ENCODE results near the gene IL36G.

Gene IL36G

GRCh38 chr2:112972423-112973086 is 5.3 kb upstream of the IL36G start:
- DNase-seq = no peak

- DNase-seq = no peak
Measured at GRCh38 chr2:112973156-112973555, 4.7 kb upstream of the IL36G start.

- peak in 1 of 5 experiments; percentile 18 for DNase-seq
Measured at GRCh38 chr2:112979731-112980130, 1.9 kb downstream of the IL36G start.

- peak in 1 of 5 experiments; percentile 29 for DNase-seq
Measured at GRCh38 chr2:112980537-112980936, 2.7 kb downstream of the IL36G start.

- DNase-seq = peak in 1 of 5 experiments; percentile 90
Measured at GRCh38 chr2:112985090-112985489, 7.3 kb downstream of the IL36G start.

GRCh38 chr2:112989611-112990010 is 11.8 kb downstream of the IL36G start:
- no peak for DNase-seq

GRCh38 chr2:112993831-112994230 is 16.0 kb downstream of the IL36G start:
- no peak for DNase-seq

- no peak for DNase-seq
Measured at GRCh38 chr2:112994648-112995047, 16.8 kb downstream of the IL36G start.

- DNase-seq = peak in 1 of 5 experiments; percentile 79
Measured at GRCh38 chr2:112995346-112995920, 17.6 kb downstream of the IL36G start.

GRCh38 chr2:112996635-112997034 is 18.8 kb downstream of the IL36G start:
- DNase-seq = peak; percentile 8 to 90 (median 57)

- no peak for DNase-seq
Measured at GRCh38 chr2:112997151-112997550, 19.3 kb downstream of the IL36G start.

GRCh38 chr2:113000436-113000835 is 22.6 kb downstream of the IL36G start:
- peak in 1 of 5 experiments; percentile 15 for DNase-seq

- no peak for DNase-seq
Measured at GRCh38 chr2:113002677-113003076, 24.9 kb downstream of the IL36G start.

GRCh38 chr2:113005030-113005509 is 27.3 kb downstream of the IL36G start, which contains the start of gene IL36A:
IL36A (plus strand) TSS chr2:113005459; CDS start chr2:113005872, 413 bp downstream.
- DNase-seq = no peak

- DNase-seq = no peak
Measured at GRCh38 chr2:113007250-113007649, 29.4 kb downstream of the IL36G start.

GRCh38 chr2:113009622-113010021 is 31.8 kb downstream of the IL36G start:
- DNase-seq = peak in 1 of 5 experiments; percentile 34

- DNase-seq = no peak
Measured at GRCh38 chr2:113010088-113010487, 32.3 kb downstream of the IL36G start.

- no peak for DNase-seq
Measured at GRCh38 chr2:113011108-113011507, 33.3 kb downstream of the IL36G start.

GRCh38 chr2:113012436-113013335 is 34.9 kb downstream of the IL36G start:
- DNase-seq = no peak

- DNase-seq = no peak
Measured at GRCh38 chr2:113013336-113013661, 35.5 kb downstream of the IL36G start.

- no peak for DNase-seq
Measured at GRCh38 chr2:113014067-113014466, 36.3 kb downstream of the IL36G start.

GRCh38 chr2:113015042-113015441 is 37.2 kb downstream of the IL36G start:
- DNase-seq = no peak

GRCh38 chr2:113015655-113016054 is 37.8 kb downstream of the IL36G start:
- DNase-seq = no peak
